ENCODE measurements around the gene FAM170B. TPM values are rescaled to one million over a fixed set of nuclear protein-coding genes. Genes with fewer than 3 reads are reported as not detected.
A peak's percentile ranks its signal among the peaks of the same experiment; 100 is the strongest.

The FAM170B gene
- total RNA-seq, 1 experiment from 2014 or later: not detected

- Histone ChIP-seq H3K9me2 (replicated peaks; ENCODE audit: insufficient read depth, low read length) (no peaks in the 10 kb centered on the region), H3K4me2 (ENCODE audit: low read depth, low read length, poor library complexity, severe bottlenecking) (no peak overlapping the region), H4K20me1 (ENCODE audit: insufficient read depth, low read depth, low read length) (no peaks in the 10 kb centered on the region), H3K9me3 (ENCODE audit: low read length) (no peaks in the 10 kb centered on the region), H3K27me3 (ENCODE audit: low read length) (no peaks in the 10 kb centered on the region), H3K4me3 (ENCODE audit: low read length) (no peak overlapping the region), H3K9ac (ENCODE audit: low read length) (no peak overlapping the region), H3K36me3 (ENCODE audit: insufficient read depth, low read length) (no peaks in the 10 kb centered on the region), H3K79me2 (ENCODE audit: low read length) (no peaks in the 10 kb centered on the region), H2AFZ (ENCODE audit: low read length) (no peak overlapping the region), H3K4me1 (ENCODE audit: low read length) (peaks cover 17% of the 10 kb centered on the region), H3K27ac (ENCODE audit: low read length) (no peak overlapping the region)
- no peak for DNase-seq
Measured at GRCh38 chr10:49165821-49166483, 32.1 kb upstream of the FAM170B start.

GRCh38 chr10:49165259-49165658 lies 31.4 kb upstream of the FAM170B start:
- Histone ChIP-seq H3K9ac (ENCODE audit: low read length) (no peak overlapping the region), H3K4me3 (ENCODE audit: low read length) (no peak overlapping the region)
- DNase-seq: no peak

GRCh38 chr10:49164559-49165188 lies 30.9 kb upstream of the FAM170B start:
- no peaks in the 10 kb centered on the region for H3K9me2 ChIP-seq (replicated peaks; ENCODE audit: insufficient read depth, low read length)
- H3K27ac ChIP-seq (ENCODE audit: low read length): no peak overlapping the region
- peak overlapping the region; percentile 37 for H3K9ac ChIP-seq (ENCODE audit: low read length)
- DNase-seq: peak; percentile 93
- H3K4me3 ChIP-seq (ENCODE audit: low read length): no peak overlapping the region
- no peaks in the 10 kb centered on the region for H3K36me3 ChIP-seq (ENCODE audit: insufficient read depth, low read length)
- H3K27me3 ChIP-seq (ENCODE audit: low read length): no peaks in the 10 kb centered on the region
- no peaks in the 10 kb centered on the region for H3K79me2 ChIP-seq (ENCODE audit: low read length)
- H2AFZ ChIP-seq (ENCODE audit: low read length): peak overlapping the region; percentile 80
- H4K20me1 ChIP-seq (ENCODE audit: insufficient read depth, low read depth, low read length): no peaks in the 10 kb centered on the region
- H3K4me1 ChIP-seq (ENCODE audit: low read length): peaks cover 17% of the 10 kb centered on the region
- H3K4me2 ChIP-seq (ENCODE audit: low read depth, low read length, poor library complexity, severe bottlenecking): peak overlapping the region; percentile 33
- H3K9me3 ChIP-seq (ENCODE audit: low read length): no peaks in the 10 kb centered on the region

More at GRCh38 chr10:49165259-49165658, 31.4 kb upstream of the FAM170B start:
- Histone ChIP-seq H3K36me3 (ENCODE audit: insufficient read depth, low read length) (no peaks in the 10 kb centered on the region), H3K27me3 (ENCODE audit: low read length) (no peaks in the 10 kb centered on the region), H3K9me2 (replicated peaks; ENCODE audit: insufficient read depth, low read length) (no peaks in the 10 kb centered on the region), H4K20me1 (ENCODE audit: insufficient read depth, low read depth, low read length) (no peaks in the 10 kb centered on the region), H3K79me2 (ENCODE audit: low read length) (no peaks in the 10 kb centered on the region), H3K4me1 (ENCODE audit: low read length) (peaks cover 17% of the 10 kb centered on the region), H3K27ac (ENCODE audit: low read length) (no peak overlapping the region), H3K4me2 (ENCODE audit: low read depth, low read length, poor library complexity, severe bottlenecking) (no peak overlapping the region), H2AFZ (ENCODE audit: low read length) (no peak overlapping the region), H3K9me3 (ENCODE audit: low read length) (no peaks in the 10 kb centered on the region)

GRCh38 chr10:49163741-49164140 lies 29.9 kb upstream of the FAM170B start:
- H3K9me3 ChIP-seq (ENCODE audit: low read length): no peaks in the 10 kb centered on the region
- H3K4me1 ChIP-seq (ENCODE audit: low read length): peaks cover 17% of the 10 kb centered on the region
- H4K20me1 ChIP-seq (ENCODE audit: insufficient read depth, low read depth, low read length): no peaks in the 10 kb centered on the region

GRCh38 chr10:49162761-49163310 lies 29.0 kb upstream of the FAM170B start:
- Histone ChIP-seq H2AFZ (ENCODE audit: low read length) (no peak overlapping the region), H3K79me2 (ENCODE audit: low read length) (no peaks in the 10 kb centered on the region), H3K9ac (ENCODE audit: low read length) (no peak overlapping the region), H3K9me2 (replicated peaks; ENCODE audit: insufficient read depth, low read length) (no peaks in the 10 kb centered on the region), H3K27me3 (ENCODE audit: low read length) (no peaks in the 10 kb centered on the region), H4K20me1 (ENCODE audit: insufficient read depth, low read depth, low read length) (no peaks in the 10 kb centered on the region), H3K9me3 (ENCODE audit: low read length) (no peaks in the 10 kb centered on the region), H3K27ac (ENCODE audit: low read length) (no peak overlapping the region), H3K4me2 (ENCODE audit: low read depth, low read length, poor library complexity, severe bottlenecking) (no peak overlapping the region), H3K4me1 (ENCODE audit: low read length) (peaks cover 17% of the 10 kb centered on the region), H3K36me3 (ENCODE audit: insufficient read depth, low read length) (no peaks in the 10 kb centered on the region), H3K4me3 (ENCODE audit: low read length) (no peak overlapping the region)
- no peak for DNase-seq

More at GRCh38 chr10:49163741-49164140, 29.9 kb upstream of the FAM170B start:
- Histone ChIP-seq H3K27me3 (ENCODE audit: low read length) (no peaks in the 10 kb centered on the region), H3K9ac (ENCODE audit: low read length) (no peak overlapping the region), H3K9me2 (replicated peaks; ENCODE audit: insufficient read depth, low read length) (no peaks in the 10 kb centered on the region), H3K27ac (ENCODE audit: low read length) (no peak overlapping the region), H3K4me3 (ENCODE audit: low read length) (no peak overlapping the region), H3K79me2 (ENCODE audit: low read length) (no peaks in the 10 kb centered on the region), H3K36me3 (ENCODE audit: insufficient read depth, low read length) (no peaks in the 10 kb centered on the region), H3K4me2 (ENCODE audit: low read depth, low read length, poor library complexity, severe bottlenecking) (no peak overlapping the region), H2AFZ (ENCODE audit: low read length) (peak overlapping the region; percentile 80; the same call in 1 of the 2 replicates)
- no peak for DNase-seq

- Histone ChIP-seq H3K4me3 (ENCODE audit: low read length) (no peak overlapping the region), H4K20me1 (ENCODE audit: insufficient read depth, low read depth, low read length) (no peaks in the 10 kb centered on the region), H3K9me3 (ENCODE audit: low read length) (no peaks in the 10 kb centered on the region), H3K27ac (ENCODE audit: low read length) (no peak overlapping the region), H3K9ac (ENCODE audit: low read length) (no peak overlapping the region), H3K9me2 (replicated peaks; ENCODE audit: insufficient read depth, low read length) (no peaks in the 10 kb centered on the region), H2AFZ (ENCODE audit: low read length) (no peak overlapping the region), H3K4me2 (ENCODE audit: low read depth, low read length, poor library complexity, severe bottlenecking) (no peak overlapping the region), H3K79me2 (ENCODE audit: low read length) (no peaks in the 10 kb centered on the region), H3K36me3 (ENCODE audit: insufficient read depth, low read length) (no peaks in the 10 kb centered on the region), H3K4me1 (ENCODE audit: low read length) (peaks cover 17% of the 10 kb centered on the region), H3K27me3 (ENCODE audit: low read length) (no peaks in the 10 kb centered on the region)
- DNase-seq: no peak
Measured at GRCh38 chr10:49162063-49162462, 28.2 kb upstream of the FAM170B start.

GRCh38 chr10:49161411-49161997 lies 27.7 kb upstream of the FAM170B start:
- peak; percentile 53 for DNase-seq
- Histone ChIP-seq H3K36me3 (ENCODE audit: insufficient read depth, low read length) (no peaks in the 10 kb centered on the region), H3K9ac (ENCODE audit: low read length) (no peak overlapping the region), H3K9me3 (ENCODE audit: low read length) (no peaks in the 10 kb centered on the region), H3K4me1 (ENCODE audit: low read length) (peaks cover 17% of the 10 kb centered on the region), H3K4me2 (ENCODE audit: low read depth, low read length, poor library complexity, severe bottlenecking) (no peak overlapping the region), H3K79me2 (ENCODE audit: low read length) (no peaks in the 10 kb centered on the region), H4K20me1 (ENCODE audit: insufficient read depth, low read depth, low read length) (no peaks in the 10 kb centered on the region), H3K9me2 (replicated peaks; ENCODE audit: insufficient read depth, low read length) (no peaks in the 10 kb centered on the region), H3K27me3 (ENCODE audit: low read length) (no peaks in the 10 kb centered on the region), H2AFZ (ENCODE audit: low read length) (no peak overlapping the region), H3K4me3 (ENCODE audit: low read length) (no peak overlapping the region), H3K27ac (ENCODE audit: low read length) (no peak overlapping the region)

GRCh38 chr10:49160814-49161213 lies 27.0 kb upstream of the FAM170B start:
- DNase-seq: no peak
- no peak overlapping the region for H3K4me2 ChIP-seq (ENCODE audit: low read depth, low read length, poor library complexity, severe bottlenecking)
- no peak overlapping the region for H2AFZ ChIP-seq (ENCODE audit: low read length)
- no peaks in the 10 kb centered on the region for H3K9me2 ChIP-seq (replicated peaks; ENCODE audit: insufficient read depth, low read length)
- no peaks in the 10 kb centered on the region for H3K9me3 ChIP-seq (ENCODE audit: low read length)
- H4K20me1 ChIP-seq (ENCODE audit: insufficient read depth, low read depth, low read length): no peaks in the 10 kb centered on the region
- no peak overlapping the region for H3K27ac ChIP-seq (ENCODE audit: low read length)
- H3K79me2 ChIP-seq (ENCODE audit: low read length): no peaks in the 10 kb centered on the region
- peaks cover 11% of the 10 kb centered on the region for H3K4me1 ChIP-seq (ENCODE audit: low read length)
- no peaks in the 10 kb centered on the region for H3K27me3 ChIP-seq (ENCODE audit: low read length)
- no peak overlapping the region for H3K4me3 ChIP-seq (ENCODE audit: low read length)
- no peak overlapping the region for H3K9ac ChIP-seq (ENCODE audit: low read length)
- no peaks in the 10 kb centered on the region for H3K36me3 ChIP-seq (ENCODE audit: insufficient read depth, low read length)
